GM12801 (cell line): ENCODE results near the gene MYL4.

Experiments
- TF ChIP-seq, protein P1 (sequence below): IDR thresholded peaks from one replicate; pipeline ENCODE4 v1.5.1; 2011; ENCODE audit warnings: control low read depth; ENCODE audit not compliant: insufficient read length; ENCODE audit errors: extremely low read depth

Gene MYL4

DNA sequence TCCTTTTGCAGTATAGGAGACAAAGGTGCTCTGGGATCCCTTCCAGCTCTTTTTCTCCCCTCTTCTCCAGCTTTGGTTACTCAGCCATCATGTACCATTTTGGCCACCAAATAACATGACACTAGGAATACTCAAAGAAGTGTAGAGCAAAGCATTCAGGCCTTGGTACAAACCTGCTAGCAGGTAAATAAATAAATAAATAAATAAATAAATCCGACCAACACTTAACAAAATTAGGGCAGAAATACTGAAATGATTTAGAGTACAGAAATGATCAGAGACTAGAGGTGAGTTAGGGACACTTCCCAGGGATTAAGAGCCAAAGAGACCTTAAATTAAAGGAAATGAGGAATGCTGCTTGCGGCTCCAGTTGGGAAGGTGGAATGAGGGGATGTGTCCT is 26.8 kb downstream of the MYL4 start:
- TF ChIP-seq, protein P1, sequence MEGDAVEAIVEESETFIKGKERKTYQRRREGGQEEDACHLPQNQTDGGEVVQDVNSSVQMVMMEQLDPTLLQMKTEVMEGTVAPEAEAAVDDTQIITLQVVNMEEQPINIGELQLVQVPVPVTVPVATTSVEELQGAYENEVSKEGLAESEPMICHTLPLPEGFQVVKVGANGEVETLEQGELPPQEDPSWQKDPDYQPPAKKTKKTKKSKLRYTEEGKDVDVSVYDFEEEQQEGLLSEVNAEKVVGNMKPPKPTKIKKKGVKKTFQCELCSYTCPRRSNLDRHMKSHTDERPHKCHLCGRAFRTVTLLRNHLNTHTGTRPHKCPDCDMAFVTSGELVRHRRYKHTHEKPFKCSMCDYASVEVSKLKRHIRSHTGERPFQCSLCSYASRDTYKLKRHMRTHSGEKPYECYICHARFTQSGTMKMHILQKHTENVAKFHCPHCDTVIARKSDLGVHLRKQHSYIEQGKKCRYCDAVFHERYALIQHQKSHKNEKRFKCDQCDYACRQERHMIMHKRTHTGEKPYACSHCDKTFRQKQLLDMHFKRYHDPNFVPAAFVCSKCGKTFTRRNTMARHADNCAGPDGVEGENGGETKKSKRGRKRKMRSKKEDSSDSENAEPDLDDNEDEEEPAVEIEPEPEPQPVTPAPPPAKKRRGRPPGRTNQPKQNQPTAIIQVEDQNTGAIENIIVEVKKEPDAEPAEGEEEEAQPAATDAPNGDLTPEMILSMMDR: no peak

DNA sequence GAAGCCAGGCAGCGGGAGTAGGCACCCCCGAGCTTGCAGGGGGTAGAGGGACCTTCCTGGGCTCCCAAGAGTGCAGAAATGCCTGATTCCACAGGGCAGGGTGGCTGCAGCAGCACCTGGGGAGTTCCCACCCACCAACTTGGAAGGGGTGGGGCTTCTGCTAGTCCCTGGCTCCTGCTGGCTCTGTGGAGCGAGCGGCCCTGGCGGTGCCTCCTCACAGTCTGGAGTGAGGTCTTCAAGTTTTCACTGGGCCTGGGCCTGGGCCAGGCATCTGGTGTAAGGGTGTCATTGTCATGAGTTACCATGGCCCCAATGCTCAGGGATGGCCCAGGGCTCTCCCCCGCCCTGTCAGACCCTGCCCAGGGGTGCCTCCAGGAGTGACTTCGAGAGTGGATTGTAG is 28.7 kb downstream of the MYL4 start:
- TF ChIP-seq, protein P1: no peak

DNA sequence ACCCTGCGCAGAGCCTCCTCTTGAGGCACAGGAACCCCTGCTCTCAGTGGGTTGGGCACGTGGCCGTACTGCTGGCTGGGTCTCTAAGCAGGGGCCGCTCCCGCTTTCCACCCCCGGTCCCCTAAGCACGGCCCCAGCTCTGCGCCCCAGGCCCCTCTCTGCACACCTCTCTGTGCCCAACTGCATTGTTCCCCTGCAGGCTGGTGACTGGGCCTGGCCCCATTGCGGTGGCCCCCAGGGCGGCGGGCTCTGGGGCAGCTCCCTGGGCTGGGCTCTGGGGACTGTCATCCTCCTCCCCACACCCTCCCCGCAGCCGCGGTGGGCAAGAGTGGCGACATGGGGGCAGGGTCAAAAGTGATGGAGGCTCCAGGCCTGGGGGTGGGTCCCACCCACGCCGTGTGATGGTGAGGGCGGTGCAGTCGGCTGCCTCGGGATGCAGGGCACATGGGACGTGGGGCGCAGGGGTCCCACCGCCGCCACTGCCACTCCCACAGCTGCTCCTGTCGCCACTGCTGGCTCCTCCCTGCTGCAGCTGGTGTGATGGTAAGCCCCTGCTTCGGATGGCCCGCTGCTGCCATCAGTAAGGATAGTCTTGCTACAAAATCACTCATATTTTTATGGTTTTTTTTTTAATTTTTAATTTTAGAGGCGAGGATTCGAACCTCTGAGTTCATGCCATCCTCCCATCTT is 29.3 kb downstream of the MYL4 start:
- TF ChIP-seq, protein P1: no peak

DNA sequence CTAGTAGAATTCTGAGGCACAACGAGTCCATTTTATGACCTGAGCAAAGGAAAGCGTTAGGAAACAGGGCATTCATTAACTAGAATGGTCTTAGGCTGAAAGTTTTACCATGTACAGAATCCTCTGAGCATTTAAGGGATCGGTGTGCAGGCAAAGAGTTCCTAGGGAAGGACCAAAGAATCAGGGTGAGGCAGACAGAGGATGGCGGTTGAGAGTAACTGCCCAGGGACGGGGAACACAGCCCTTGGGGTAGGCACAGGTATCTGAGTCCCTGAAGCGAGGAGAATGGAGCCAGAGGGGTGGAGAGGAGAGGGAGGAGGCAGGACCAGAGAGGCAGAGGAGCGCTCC is 30.4 kb downstream of the MYL4 start:
- TF ChIP-seq, protein P1: no peak

- TF ChIP-seq, protein P1: no peak
These were observed 31.0 kb downstream of the MYL4 start for GRCh38 chr17:47239967-47240651.

DNA sequence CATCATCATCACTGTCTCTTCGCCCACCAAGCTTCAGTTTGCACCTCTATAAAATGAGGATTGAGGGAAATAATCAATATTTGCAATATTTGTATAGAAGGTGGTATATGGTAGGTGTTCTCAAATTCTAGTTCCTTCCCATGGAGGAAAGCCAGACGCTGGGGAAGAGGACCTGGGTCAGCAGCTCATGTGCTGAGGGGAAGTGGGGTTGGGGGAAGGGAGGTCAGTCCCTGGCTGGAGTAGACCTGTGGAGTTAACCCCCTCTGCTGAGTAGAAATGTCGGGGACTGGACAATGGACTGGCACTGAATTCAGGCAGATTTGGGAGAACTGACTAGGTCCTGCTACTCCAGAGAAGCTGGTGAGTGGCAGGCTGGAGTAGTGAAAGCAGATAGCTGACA is 31.7 kb downstream of the MYL4 start:
- TF ChIP-seq, protein P1: no peak

GRCh38 chr17:47242648-47243047 is 33.5 kb downstream of the MYL4 start:
- TF ChIP-seq, protein P1: no peak
